IMR-90 (cell line): ENCODE measurements around the gene SERPINA12. TPM values are rescaled to one million over a fixed set of nuclear protein-coding genes. Genes with fewer than 3 reads are reported as not detected.

Experiments used
- ATAC-seq: fragments of 200-7000 bp; cut with Tn5 transposase; 2 replicates; pipeline ENCODE4 v1.9.1; 2020; ENCODE audit warnings: low read depth, mild to moderate bottlenecking, moderate library complexity
- BruUV-seq: library from RNA; stranded (reverse); fragments of 400-500 nt; replicated peaks from 2 replicates; lab custom pipeline; 2021; lab: Mats Ljungman, UMichigan
- CTCF ChIA-PET: fragments of 300-600 bp; formaldehyde crosslinking; extraction: SDS; loops from one replicate; lab custom pipeline; 2021; ENCODE audit warnings: antibody characterized with exemption; lab: Yijun Ruan, JAX
- POLR2A ChIA-PET: fragments of 300-600 bp; sonication (Branson Sonifier 250); formaldehyde crosslinking; loops from one replicate; lab custom pipeline; 2022; ENCODE audit warnings: antibody characterized with exemption; ENCODE audit not compliant: unreplicated experiment; lab: Charles Lee
- DNase-seq: peaks from one replicate; pipeline ENCODE4 v3.0.0; 2013
- H2AFZ ChIP-seq: replicated peaks from 2 replicates; pipeline ENCODE3; 2013; ENCODE audit warnings: low read length, mild to moderate bottlenecking; ENCODE audit not compliant: poor library complexity
- H2AK5ac ChIP-seq: 2 replicates; pipeline ENCODE4 v1.6.1; 2013; ENCODE audit warnings: low read depth, low read length, inconsistent platforms
- H2AK9ac ChIP-seq: replicated peaks from 2 replicates; pipeline ENCODE3; 2013; ENCODE audit warnings: mild to moderate bottlenecking, low read depth, low read length, moderate library complexity; ENCODE audit not compliant: poor library complexity
- H2BK120ac ChIP-seq: 2 replicates; pipeline ENCODE4 v1.6.1; 2013; ENCODE audit warnings: low read depth, low read length, inconsistent platforms
- H2BK15ac ChIP-seq: 3 replicates; pipeline ENCODE4 v1.6.1; 2013; ENCODE audit warnings: low read depth, low read length, inconsistent platforms
- H2BK20ac ChIP-seq: 2 replicates; pipeline ENCODE4 v1.6.1; 2013; ENCODE audit warnings: low read depth, mild to moderate bottlenecking, inconsistent platforms, low read length, moderate library complexity
- H2BK5ac ChIP-seq: 2 replicates; pipeline ENCODE4 v1.6.1; 2013; ENCODE audit warnings: mild to moderate bottlenecking, low read depth, low read length, inconsistent platforms; ENCODE audit not compliant: poor library complexity, severe bottlenecking
- H3K14ac ChIP-seq: replicated peaks from 2 replicates; pipeline ENCODE4 v1.6.1; 2013; ENCODE audit warnings: low read depth, low read length, inconsistent platforms
- H3K18ac ChIP-seq: 2 replicates; pipeline ENCODE4 v1.6.1; 2013; ENCODE audit warnings: low read depth, low read length, control low read depth
- H3K23ac ChIP-seq: 2 replicates; pipeline ENCODE4 v1.6.1; 2013; ENCODE audit warnings: low read depth, low read length, inconsistent platforms
- H3K27ac ChIP-seq: 2 replicates; pipeline ENCODE4 v1.5.1; 2013; ENCODE audit warnings: mild to moderate bottlenecking, control low read depth, low read length; ENCODE audit not compliant: insufficient read depth
- H3K27me3 ChIP-seq: 2 replicates; pipeline ENCODE4 v1.6.1; 2013; ENCODE audit warnings: low read length; ENCODE audit not compliant: control insufficient read depth, insufficient read depth
- H3K36me3 ChIP-seq: 2 replicates; pipeline ENCODE4 v1.6.1; 2013; ENCODE audit warnings: low read length, mixed read lengths; ENCODE audit not compliant: control insufficient read depth, insufficient read depth
- H3K4ac ChIP-seq: 2 replicates; pipeline ENCODE4 v1.6.1; 2013; ENCODE audit warnings: low read depth, low read length, inconsistent platforms
- H3K4me1 ChIP-seq: 2 replicates; pipeline ENCODE4 v1.6.1; 2013; ENCODE audit warnings: low read length, mixed read lengths; ENCODE audit not compliant: control insufficient read depth, insufficient read depth
- H3K4me2 ChIP-seq: 2 replicates; pipeline ENCODE4 v1.6.1; 2013; ENCODE audit warnings: low read depth, mild to moderate bottlenecking, control low read depth, low read length, moderate library complexity
- H3K4me3 ChIP-seq: 2 replicates; pipeline ENCODE4 v1.5.1; 2013; ENCODE audit warnings: low read depth, mild to moderate bottlenecking, control low read depth, low read length, moderate library complexity; ENCODE audit not compliant: insufficient read depth
- H3K56ac ChIP-seq: 2 replicates; pipeline ENCODE4 v1.6.1; 2013; ENCODE audit warnings: low read length, inconsistent platforms; ENCODE audit not compliant: insufficient read depth; ENCODE audit errors: extremely low read depth
- H3K79me1 ChIP-seq, 2 experiments: 2 replicates each; pipeline ENCODE4 v1.6.1; 2013; ENCODE audit warnings: low read length in 2 of 2, inconsistent platforms in 1 of 2, low read depth in 1 of 2
- H3K9ac ChIP-seq: 2 replicates; pipeline ENCODE4 v1.6.1; 2013; ENCODE audit warnings: low read depth, low read length, control low read depth
- H3K9me1 ChIP-seq: 2 replicates; pipeline ENCODE4 v1.6.1; 2013; ENCODE audit warnings: low read length, inconsistent platforms; ENCODE audit not compliant: insufficient read depth
- H3K9me3 ChIP-seq: 2 replicates; pipeline ENCODE4 v1.6.1; 2013; ENCODE audit warnings: low read length; ENCODE audit not compliant: control insufficient read depth, insufficient read depth
- H4K20me1 ChIP-seq: 2 replicates; pipeline ENCODE4 v1.6.1; 2013; ENCODE audit warnings: low read length, inconsistent platforms; ENCODE audit not compliant: insufficient read depth
- H4K5ac ChIP-seq: 2 replicates; pipeline ENCODE4 v1.6.1; 2013; ENCODE audit warnings: mild to moderate bottlenecking, low read depth, low read length, control low read depth
- H4K8ac ChIP-seq, 2 experiments: 2 replicates each; pipeline ENCODE4 v1.6.1; 2013; ENCODE audit warnings: low read depth in 2 of 2, low read length in 2 of 2, control low read depth in 1 of 2, inconsistent platforms in 1 of 2
- H4K91ac ChIP-seq: 2 replicates; pipeline ENCODE4 v1.6.1; 2013; ENCODE audit warnings: low read depth, low read length, inconsistent platforms; ENCODE audit not compliant: insufficient read depth
- BHLHE40 ChIP-seq: fragments of 150-350 bp; IDR thresholded peaks from 2 replicates; pipeline ENCODE4 v1.6.1; 2016; ENCODE audit warnings: mild to moderate bottlenecking, low read depth, low read length
- CHD1 ChIP-seq: IDR thresholded peaks from 2 replicates; pipeline ENCODE4 v1.6.1; 2012; ENCODE audit warnings: low read depth, low read length, improper control_type of control experiment
- FOS ChIP-seq: fragments of 150-350 bp; IDR thresholded peaks from 2 replicates; pipeline ENCODE4 v1.6.1; 2016; ENCODE audit warnings: low read depth, low read length
- MAFK ChIP-seq: IDR thresholded peaks from 2 replicates; pipeline ENCODE4 v1.6.1; 2012; ENCODE audit warnings: low read depth, low read length, improper control_type of control experiment
- MXI1 ChIP-seq: IDR thresholded peaks from 2 replicates; pipeline ENCODE4 v1.6.1; 2012; ENCODE audit warnings: low read depth, mild to moderate bottlenecking, low read length, moderate library complexity, borderline replicate concordance
- NFE2L2 ChIP-seq: fragments of 150-350 bp; IDR thresholded peaks from 2 replicates; pipeline ENCODE4 v1.6.1; 2016; ENCODE audit warnings: low read depth, mild to moderate bottlenecking, low read length
- POLR2A ChIP-seq: IDR thresholded peaks from 2 replicates; pipeline ENCODE4 v1.6.1; 2012; ENCODE audit warnings: mild to moderate bottlenecking, low read depth, low read length
- RAD21 ChIP-seq: IDR thresholded peaks from 2 replicates; pipeline ENCODE4 v1.6.1; 2012; ENCODE audit warnings: low read length, improper control_type of control experiment
- whole genome bisulfite sequencing, 2 experiments: methylation state at CpG; one replicate each; pipeline versions ENCODE4 v1.1.5 to v1.1.7; 2013; ENCODE audit warnings: missing lambda C conversion rate in 2 of 2; ENCODE audit not compliant: insufficient read length in 1 of 2; ENCODE audit errors: extremely low coverage in 2 of 2; 5-methylcytosine and 5-hydroxymethylcytosine counted together
- dilution Hi-C: fragments of 300-500 bp; cut with HindIII; formaldehyde crosslinking; loops from one replicate; pipeline ENCODE4 v1.14.3; 2018; ENCODE audit warnings: low sequenced_read_pairs; ENCODE audit not compliant: unreplicated experiment
- in situ Hi-C: fragments of 300-500 bp; cut with MboI; formaldehyde crosslinking; loops from 3 replicates; pipeline ENCODE4 v1.14.3; 2019; ENCODE audit warnings: low sequenced_read_pairs, inconsistent platforms, mixed read lengths
- intact Hi-C: fragments of 100-400 bp; cut with micrococcal nuclease; formaldehyde crosslinking; loops from 2 replicates; pipeline ENCODE4 v1.10.0; 2022
- polyA plus RNA-seq, 3 experiments: library from polyadenylated mRNA; depleted of rRNA; stranded (reverse); fragments of >200 nt; gene quantifications; 2 replicates each; pipeline ENCODE4 v1.2.3, GENCODE V29; 2012; ENCODE audit warnings: low replicate concordance in 1 of 3
- total RNA-seq: library from RNA; depleted of rRNA; stranded (reverse); fragments of >200 nt; gene quantifications from 2 replicates; pipeline ENCODE4 v1.2.3, GENCODE V29; 2012
- TF ChIP-seq, protein P1 (sequence below): conservative IDR thresholded peaks from 2 replicates; pipeline ENCODE4 v1.5.1; 2012; ENCODE audit warnings: mild to moderate bottlenecking, low read depth, low read length, improper control_type of control experiment
- TF ChIP-seq, protein P2 (sequence below): fragments of 150-350 bp; IDR thresholded peaks from 2 replicates; pipeline ENCODE4 v1.6.1; 2016; ENCODE audit warnings: low read depth, mild to moderate bottlenecking, low read length, moderate library complexity, borderline replicate concordance

Gene SERPINA12
- total and polyA plus RNA-seq, 2 of the 4 experiments (the other 2 are of a cell fraction) = not detected

DNA sequence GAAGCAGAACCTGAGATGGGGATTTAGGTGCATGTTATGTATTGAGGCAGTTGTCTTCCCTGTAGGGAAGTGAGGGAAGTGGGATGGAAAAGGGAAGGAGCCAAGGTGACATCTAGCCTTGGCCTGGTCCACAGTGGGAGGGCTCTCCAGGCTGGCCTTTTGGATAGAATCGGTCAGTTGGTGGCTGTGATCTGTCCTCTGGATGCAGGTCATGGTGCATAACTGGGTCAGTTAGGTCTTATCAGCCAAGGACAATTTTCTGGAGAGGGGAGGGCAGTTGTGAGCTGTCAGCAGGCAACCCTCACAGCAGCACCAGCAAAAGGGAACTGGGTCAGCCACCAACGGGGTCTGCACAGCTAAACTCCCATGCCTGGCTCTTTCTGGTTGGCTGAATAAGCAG is 9.6 kb downstream of the SERPINA12 start:
- no peak overlapping the region for H2BK20ac ChIP-seq
- H2AK5ac ChIP-seq = no peak overlapping the region
- no peaks in the 10 kb centered on the region for H3K27me3 ChIP-seq
- intact Hi-C loops (no loop called here), dilution Hi-C loops (no loop called here), in situ Hi-C loops (no loop called here)
- H3K79me1 ChIP-seq = no peaks in the 10 kb centered on the region
- H2BK120ac ChIP-seq = no peak overlapping the region
- DNase-seq (no peak), ATAC-seq (no peak)
- no peak overlapping the region for H2AFZ ChIP-seq
- no peak overlapping the region for H3K14ac ChIP-seq
- no peak overlapping the region for H2AK9ac ChIP-seq
- WGBS, 2 experiments = no CpG with 5 or more reads among the region's 2 CpGs
- 0 out of 2 replicates have a peak, but pooled peaks cover 2% of the 10 kb centered on the region for H3K9me3 ChIP-seq
- H3K4me3 ChIP-seq = no peak overlapping the region
- no peak overlapping the region for H4K5ac ChIP-seq
- no peak overlapping the region for H3K4ac ChIP-seq
- H3K36me3 ChIP-seq = no peaks in the 10 kb centered on the region
- no peak overlapping the region for H3K18ac ChIP-seq
- H4K20me1 ChIP-seq = no peaks in the 10 kb centered on the region
- no peak overlapping the region for H4K8ac ChIP-seq
- CTCF ChIA-PET = no interaction called here
- TF ChIP-seq FOS (no peak), BHLHE40 (no peak), RAD21 (no peak), MXI1 (no peak), MAFK (no peak), POLR2A (no peak), CHD1 (no peak), NFE2L2 (no peak)
- TF ChIP-seq, protein P1, sequence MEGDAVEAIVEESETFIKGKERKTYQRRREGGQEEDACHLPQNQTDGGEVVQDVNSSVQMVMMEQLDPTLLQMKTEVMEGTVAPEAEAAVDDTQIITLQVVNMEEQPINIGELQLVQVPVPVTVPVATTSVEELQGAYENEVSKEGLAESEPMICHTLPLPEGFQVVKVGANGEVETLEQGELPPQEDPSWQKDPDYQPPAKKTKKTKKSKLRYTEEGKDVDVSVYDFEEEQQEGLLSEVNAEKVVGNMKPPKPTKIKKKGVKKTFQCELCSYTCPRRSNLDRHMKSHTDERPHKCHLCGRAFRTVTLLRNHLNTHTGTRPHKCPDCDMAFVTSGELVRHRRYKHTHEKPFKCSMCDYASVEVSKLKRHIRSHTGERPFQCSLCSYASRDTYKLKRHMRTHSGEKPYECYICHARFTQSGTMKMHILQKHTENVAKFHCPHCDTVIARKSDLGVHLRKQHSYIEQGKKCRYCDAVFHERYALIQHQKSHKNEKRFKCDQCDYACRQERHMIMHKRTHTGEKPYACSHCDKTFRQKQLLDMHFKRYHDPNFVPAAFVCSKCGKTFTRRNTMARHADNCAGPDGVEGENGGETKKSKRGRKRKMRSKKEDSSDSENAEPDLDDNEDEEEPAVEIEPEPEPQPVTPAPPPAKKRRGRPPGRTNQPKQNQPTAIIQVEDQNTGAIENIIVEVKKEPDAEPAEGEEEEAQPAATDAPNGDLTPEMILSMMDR = no peak
- TF ChIP-seq, protein P2, sequence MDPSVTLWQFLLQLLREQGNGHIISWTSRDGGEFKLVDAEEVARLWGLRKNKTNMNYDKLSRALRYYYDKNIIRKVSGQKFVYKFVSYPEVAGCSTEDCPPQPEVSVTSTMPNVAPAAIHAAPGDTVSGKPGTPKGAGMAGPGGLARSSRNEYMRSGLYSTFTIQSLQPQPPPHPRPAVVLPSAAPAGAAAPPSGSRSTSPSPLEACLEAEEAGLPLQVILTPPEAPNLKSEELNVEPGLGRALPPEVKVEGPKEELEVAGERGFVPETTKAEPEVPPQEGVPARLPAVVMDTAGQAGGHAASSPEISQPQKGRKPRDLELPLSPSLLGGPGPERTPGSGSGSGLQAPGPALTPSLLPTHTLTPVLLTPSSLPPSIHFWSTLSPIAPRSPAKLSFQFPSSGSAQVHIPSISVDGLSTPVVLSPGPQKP = no peak
- BruUV-seq = no TSS peak
- H3K9ac ChIP-seq = no peak overlapping the region
- no peaks in the 10 kb centered on the region for H3K9me1 ChIP-seq
- no peak overlapping the region for H4K91ac ChIP-seq
- no peaks in the 10 kb centered on the region for H3K4me1 ChIP-seq
- no peak overlapping the region for H2BK15ac ChIP-seq
- H3K23ac ChIP-seq = no peak overlapping the region
- H2BK5ac ChIP-seq = no peak overlapping the region
- no peak overlapping the region for H3K27ac ChIP-seq
- H3K4me2 ChIP-seq = no peak overlapping the region
- H3K56ac ChIP-seq = no peak overlapping the region
- POLR2A ChIA-PET = no interaction called here
